ENCODE results near the gene OR6F1. TPM values are rescaled to one million over a fixed set of nuclear protein-coding genes. Genes with fewer than 3 reads are reported as not detected.
"Not testable (repeated sequence)": the region's sequence is repeated elsewhere in the genome, so short reads cannot be mapped to it uniquely, and the experiment has no call there.

Gene OR6F1
- total RNA-seq, 4 donors from 2014 or later = not detected

DNA sequence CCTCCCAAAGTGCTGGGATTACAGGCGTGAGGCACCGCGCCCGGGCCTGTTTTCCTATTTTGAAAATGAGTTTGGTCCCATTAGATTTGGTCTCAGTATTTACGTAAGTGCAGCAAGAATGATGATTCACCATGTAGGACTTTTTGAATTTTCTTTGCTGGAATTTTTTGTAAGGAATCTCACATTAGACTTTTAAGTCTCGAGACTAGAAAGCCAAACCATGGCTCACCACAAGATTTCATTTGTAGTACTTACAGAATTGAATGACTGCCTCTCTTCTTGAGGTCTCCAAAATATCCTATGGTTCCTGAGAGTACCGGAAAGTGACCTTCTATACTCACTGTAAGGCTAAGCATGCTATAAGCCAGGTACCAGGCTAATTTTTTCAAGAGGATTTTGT is 31.2 kb upstream of the OR6F1 start:
- H3K4me1 ChIP-seq = no peaks in the 10 kb centered on the region
- no peak overlapping the region for H3K27ac ChIP-seq (replicated peaks in 1 of 4)
- TF ChIP-seq POLR2AphosphoS5 (IDR thresholded peaks at IDR 0.05) (no peak), POLR2A (IDR thresholded peaks at IDR 0.05; ENCODE audit: low read depth) (no peak), EP300 (IDR thresholded peaks at IDR 0.05) (no peak)
- TF ChIP-seq, protein P1, sequence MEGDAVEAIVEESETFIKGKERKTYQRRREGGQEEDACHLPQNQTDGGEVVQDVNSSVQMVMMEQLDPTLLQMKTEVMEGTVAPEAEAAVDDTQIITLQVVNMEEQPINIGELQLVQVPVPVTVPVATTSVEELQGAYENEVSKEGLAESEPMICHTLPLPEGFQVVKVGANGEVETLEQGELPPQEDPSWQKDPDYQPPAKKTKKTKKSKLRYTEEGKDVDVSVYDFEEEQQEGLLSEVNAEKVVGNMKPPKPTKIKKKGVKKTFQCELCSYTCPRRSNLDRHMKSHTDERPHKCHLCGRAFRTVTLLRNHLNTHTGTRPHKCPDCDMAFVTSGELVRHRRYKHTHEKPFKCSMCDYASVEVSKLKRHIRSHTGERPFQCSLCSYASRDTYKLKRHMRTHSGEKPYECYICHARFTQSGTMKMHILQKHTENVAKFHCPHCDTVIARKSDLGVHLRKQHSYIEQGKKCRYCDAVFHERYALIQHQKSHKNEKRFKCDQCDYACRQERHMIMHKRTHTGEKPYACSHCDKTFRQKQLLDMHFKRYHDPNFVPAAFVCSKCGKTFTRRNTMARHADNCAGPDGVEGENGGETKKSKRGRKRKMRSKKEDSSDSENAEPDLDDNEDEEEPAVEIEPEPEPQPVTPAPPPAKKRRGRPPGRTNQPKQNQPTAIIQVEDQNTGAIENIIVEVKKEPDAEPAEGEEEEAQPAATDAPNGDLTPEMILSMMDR (IDR thresholded peaks at IDR 0.05) = no peak
- no peaks in the 10 kb centered on the region for H3K36me3 ChIP-seq
- DNase-seq (ENCODE audit: extremely low spot score) = no peak
- intact Hi-C loops (cut with DNase I) = no loop called here
- no peaks in the 10 kb centered on the region for H3K27me3 ChIP-seq
- WGBS = 92% methylated on average over 7 of the region's 7 CpGs
- H3K9me3 ChIP-seq = peaks cover 0 to 16% (median 2%) of the 10 kb centered on the region in 4 donors
- no peak overlapping the region for H3K4me3 ChIP-seq

DNA sequence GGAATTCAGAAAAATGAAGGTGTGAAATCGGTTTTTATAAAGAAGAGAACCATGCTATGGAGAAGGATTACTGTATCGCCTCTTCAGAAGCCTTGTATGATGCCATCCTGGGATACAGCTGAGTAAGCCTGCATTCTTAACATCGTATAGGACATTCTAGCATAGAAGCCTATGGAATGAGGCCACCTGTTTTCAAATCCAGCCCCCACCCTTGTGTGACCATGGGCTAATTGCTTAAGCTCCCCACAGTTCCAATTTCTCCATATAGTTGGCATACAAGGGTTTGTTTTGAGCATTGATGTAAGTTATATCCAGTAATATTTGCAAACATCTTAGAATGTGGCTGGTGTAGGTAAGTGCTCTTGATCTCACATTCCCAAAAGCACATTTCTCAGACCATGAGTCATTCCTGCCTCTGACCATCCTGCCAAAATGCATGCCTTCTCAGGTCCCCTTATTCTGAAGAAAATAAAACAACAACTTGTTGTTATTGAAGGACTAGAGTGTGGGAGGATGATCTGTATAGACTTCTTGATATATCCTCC is 30.0 kb upstream of the OR6F1 start:
- H3K9me3 ChIP-seq = peaks cover 0 to 16% (median 2%) of the 10 kb centered on the region in 4 donors
- H3K27ac ChIP-seq (replicated peaks in 1 of 4) = no peak overlapping the region
- intact Hi-C loops (cut with DNase I) = no loop called here
- DNase-seq (ENCODE audit: extremely low spot score) = no peak
- H3K4me3 ChIP-seq = no peak overlapping the region
- no peaks in the 10 kb centered on the region for H3K27me3 ChIP-seq
- TF ChIP-seq, protein P1 (IDR thresholded peaks at IDR 0.05) = no peak
- TF ChIP-seq POLR2A (IDR thresholded peaks at IDR 0.05; ENCODE audit: low read depth) (no peak), EP300 (IDR thresholded peaks at IDR 0.05) (no peak)
- no peaks in the 10 kb centered on the region for H3K4me1 ChIP-seq
- WGBS = 76% methylated on average over 3 of the region's 3 CpGs
- H3K36me3 ChIP-seq = no peaks in the 10 kb centered on the region

DNA sequence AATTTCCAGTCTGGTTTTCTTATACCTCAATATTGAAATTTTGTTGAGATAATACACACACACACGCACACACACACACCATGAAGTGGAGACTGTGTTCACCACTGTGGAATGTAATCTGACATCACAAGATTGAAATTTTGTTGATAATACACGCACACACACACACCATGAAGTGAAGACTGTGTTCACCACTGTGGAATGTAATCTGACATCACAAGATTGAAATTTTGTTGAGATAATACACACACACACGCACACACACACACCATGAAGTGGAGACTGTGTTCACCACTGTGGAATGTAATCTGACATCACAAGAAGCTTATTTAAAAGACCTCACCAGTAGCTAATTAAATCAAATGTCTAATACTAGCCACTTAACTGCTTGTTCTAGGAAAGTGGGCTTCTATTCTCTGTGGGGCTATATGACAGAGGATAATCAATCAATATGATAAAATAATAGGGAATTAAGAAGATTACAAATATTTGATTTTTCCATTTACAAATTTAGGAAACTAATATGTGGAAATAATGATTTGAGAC is 25.8 kb upstream of the OR6F1 start:
- H3K4me3 ChIP-seq; H3K4me1 ChIP-seq; H3K36me3 ChIP-seq; H3K27ac ChIP-seq (replicated peaks in 1 of 4); DNase-seq (ENCODE audit: extremely low spot score); H3K27me3 ChIP-seq; H3K9me3 ChIP-seq; intact Hi-C loops (cut with DNase I): not testable (repeated sequence)
- 55% methylated on average over 3 of the region's 3 CpGs for WGBS

DNA sequence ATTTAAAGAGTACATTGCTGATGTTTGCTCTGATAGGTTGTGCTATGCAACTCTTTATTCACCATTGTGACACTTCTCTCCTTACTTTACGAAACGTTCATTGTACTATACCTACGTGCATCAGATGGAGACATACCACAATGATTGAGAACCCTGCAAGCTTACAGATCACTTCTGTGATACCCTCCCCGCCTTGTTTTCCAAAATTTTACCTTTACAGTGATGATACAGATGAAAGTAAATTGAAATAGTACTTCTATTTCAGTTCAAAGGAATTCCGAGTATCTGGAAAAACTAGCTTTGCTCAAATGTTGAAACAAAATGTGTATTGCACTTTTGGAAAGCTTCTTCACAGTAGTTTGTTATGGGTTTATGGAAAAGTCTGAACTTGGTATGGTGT is 25.3 kb upstream of the OR6F1 start:
- H3K36me3 ChIP-seq = no peaks in the 10 kb centered on the region
- no peak for DNase-seq (ENCODE audit: extremely low spot score)
- intact Hi-C loops (cut with DNase I) = no loop called here
- no peak overlapping the region for H3K27ac ChIP-seq (replicated peaks in 1 of 4)
- 77% methylated on average over 5 of the region's 5 CpGs for WGBS
- TF ChIP-seq, protein P1 (IDR thresholded peaks at IDR 0.05) = no peak
- TF ChIP-seq POLR2A (IDR thresholded peaks at IDR 0.05; ENCODE audit: low read depth) (no peak), EP300 (IDR thresholded peaks at IDR 0.05) (no peak), POLR2AphosphoS5 (IDR thresholded peaks at IDR 0.05) (no peak)
- H3K4me3 ChIP-seq = no peak overlapping the region
- no peaks in the 10 kb centered on the region for H3K9me3 ChIP-seq
- H3K4me1 ChIP-seq = no peaks in the 10 kb centered on the region
- no peaks in the 10 kb centered on the region for H3K27me3 ChIP-seq

DNA sequence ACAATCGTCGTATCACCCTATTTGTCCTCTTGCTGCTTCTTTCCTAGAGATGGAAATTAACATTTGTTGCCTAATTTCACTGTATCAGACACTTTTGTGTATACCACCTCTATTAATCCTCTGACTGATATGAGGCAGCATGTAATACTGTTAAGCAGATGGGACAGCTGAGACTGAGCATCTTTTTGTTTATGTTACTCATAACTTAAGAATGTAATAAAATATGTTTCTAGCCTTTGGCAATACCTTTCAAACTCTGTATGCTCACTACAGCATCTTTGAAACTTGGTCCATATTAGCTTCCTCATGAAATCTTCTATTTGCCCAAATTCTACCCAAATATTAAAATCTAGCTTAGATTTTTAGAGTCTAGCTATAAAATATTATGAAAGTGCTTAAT is 24.3 kb upstream of the OR6F1 start:
- Histone ChIP-seq H3K27me3 (no peaks in the 10 kb centered on the region), H3K4me1 (no peaks in the 10 kb centered on the region), H3K27ac (replicated peaks in 1 of 4) (no peak overlapping the region), H3K4me3 (no peak overlapping the region), H3K36me3 (no peaks in the 10 kb centered on the region), H3K9me3 (no peaks in the 10 kb centered on the region)
- 91% methylated on average over 2 of the region's 2 CpGs for WGBS
- intact Hi-C loops (cut with DNase I) = no loop called here
- TF ChIP-seq EP300 (IDR thresholded peaks at IDR 0.05) (no peak), POLR2A (IDR thresholded peaks at IDR 0.05; ENCODE audit: low read depth) (no peak), POLR2AphosphoS5 (IDR thresholded peaks at IDR 0.05) (no peak)
- TF ChIP-seq, protein P1 (IDR thresholded peaks at IDR 0.05) = no peak
- no peak for DNase-seq (ENCODE audit: extremely low spot score)

Data from esophagus muscularis mucosa (tissue), 4 donors.